GM18870 (cell line): ENCODE results near the gene ALK.

ENCODE experiments used
- ATAC-seq: cut with Tn5 transposase; IDR thresholded peaks from one replicate; pipeline ENCODE4 v1.9.1; 2021; ENCODE audit warnings: moderate library complexity; ENCODE audit not compliant: unreplicated experiment

ALK gene

DNA sequence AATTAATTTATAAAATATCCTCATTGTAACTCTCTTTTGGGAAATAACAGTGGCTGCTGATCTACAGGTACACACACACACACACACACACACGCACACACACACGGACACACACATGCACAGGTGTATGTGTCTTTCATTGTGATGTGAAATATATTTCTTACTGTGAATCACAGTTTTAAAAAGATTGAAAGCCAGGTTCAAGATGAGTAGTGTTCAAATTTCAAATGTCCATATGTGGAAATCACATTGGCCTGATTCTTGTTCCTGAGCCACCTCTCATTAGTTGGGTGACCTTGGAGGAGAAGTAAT lies 372.4 kb downstream of the ALK start:
- ATAC-seq, result no peak

DNA sequence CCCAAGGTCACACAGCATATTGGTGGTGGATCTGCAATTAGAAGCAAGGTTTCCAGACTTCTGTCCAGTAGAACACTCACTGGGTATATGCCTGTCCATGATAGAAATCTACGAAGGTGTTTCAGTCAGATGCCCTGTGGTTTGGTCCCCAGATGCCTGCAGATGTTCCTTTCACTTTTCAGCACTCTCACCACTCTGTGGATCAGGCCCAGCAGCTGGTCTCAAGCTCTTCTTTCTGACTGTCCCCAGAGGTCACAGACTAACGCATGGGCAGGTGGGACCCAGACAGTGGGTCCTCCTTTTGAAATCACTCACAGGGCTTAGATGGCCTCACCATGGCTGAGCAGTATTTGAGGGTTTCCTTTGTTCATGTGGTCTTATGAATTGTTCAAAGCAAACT lies 376.5 kb downstream of the ALK start:
- no peak for ATAC-seq

DNA sequence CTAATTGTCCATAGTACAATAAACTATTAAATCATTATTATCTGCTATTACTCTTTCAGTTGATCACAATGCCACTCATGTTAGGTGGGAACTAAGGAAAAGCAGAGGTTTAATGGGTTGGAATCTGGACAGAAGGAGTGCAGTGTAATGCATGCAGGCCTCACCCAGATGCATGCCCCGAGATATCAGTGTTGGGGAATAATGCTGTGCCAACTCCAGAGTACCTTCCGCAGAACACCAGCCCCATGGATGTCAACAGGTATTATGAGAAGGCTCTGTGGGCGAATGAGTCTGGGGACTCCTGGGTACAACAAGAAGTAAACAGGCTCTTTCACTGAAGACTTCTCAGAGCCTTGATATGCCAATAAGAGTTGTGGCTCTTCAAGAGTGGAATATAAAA lies 377.4 kb downstream of the ALK start:
- ATAC-seq, result no peak

DNA sequence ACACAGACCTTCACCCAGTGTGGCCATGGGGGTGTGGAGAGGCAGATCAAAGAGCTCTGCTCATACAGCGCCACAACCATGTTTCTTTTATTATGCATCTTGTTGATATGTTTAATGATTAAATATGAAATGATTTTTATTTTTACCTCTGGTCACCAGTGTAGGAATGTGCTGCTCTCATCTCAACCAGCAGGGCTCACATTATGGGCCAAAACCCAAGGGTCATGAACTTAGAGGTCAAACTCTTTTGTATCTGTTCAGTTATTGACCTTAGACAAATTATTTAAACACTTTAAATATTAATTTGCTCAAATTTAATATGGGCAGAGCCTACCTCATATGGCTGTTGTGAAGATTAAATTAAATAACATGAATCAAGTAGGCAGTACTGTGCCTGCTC lies 386.2 kb downstream of the ALK start:
- no peak for ATAC-seq

DNA sequence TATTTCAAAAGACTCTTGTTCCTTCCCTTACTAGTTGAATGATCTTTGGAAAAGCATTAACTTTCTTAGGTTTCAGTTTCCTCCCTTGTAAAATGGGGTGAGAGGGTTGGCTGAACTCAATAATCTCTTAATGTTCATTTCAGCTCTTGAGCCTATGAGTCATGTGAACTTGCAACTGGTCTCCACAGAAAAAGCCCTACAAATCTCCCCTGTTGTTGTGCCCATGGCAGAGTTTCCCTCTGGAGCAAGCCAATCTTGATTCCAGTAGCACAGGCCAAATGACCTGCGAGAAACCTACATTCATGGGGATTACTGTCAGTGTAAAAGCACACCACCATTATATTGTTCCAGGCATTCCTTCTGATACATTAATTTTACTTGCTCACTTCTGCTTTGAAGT lies 388.9 kb downstream of the ALK start:
- ATAC-seq, result no peak

DNA sequence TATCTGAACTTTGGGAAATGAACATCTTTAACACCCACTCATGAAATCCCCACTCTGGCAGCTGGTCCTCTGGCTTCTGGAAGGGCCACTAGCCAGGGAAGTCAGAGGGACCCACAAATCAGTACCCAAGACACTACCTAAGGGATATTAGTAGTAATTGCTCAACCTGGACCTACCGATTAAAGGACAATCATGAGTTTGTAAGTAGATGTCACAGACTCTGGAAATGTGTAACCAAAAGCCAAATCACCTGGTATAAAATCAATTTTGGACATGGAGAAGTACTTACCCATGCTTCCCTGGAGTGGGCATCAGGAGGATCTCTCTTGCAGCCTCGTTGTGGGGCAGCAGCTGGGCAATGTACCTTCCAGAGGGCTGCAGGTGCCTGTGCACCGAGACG lies 389.8 kb downstream of the ALK start:
- ATAC-seq, result no peak

DNA sequence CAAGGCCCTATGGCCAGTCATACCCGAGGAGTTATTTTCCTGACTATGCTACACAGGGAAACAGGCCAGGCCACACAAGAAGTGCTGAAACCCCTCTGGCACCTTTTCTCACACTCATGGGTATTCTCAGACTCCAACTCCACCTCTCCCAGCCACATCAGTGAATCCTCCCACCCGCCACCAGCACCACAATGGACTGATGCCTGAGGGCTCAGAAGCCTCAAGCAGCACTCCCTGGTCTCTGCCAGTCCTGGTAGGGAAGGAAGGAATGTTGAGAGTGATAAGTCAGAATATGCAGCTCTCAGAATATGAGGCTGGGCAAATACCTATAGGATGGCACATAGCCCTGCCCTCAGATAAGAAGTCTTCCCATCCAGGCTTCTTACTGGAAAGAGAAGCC lies 391.1 kb downstream of the ALK start:
- ATAC-seq, result no peak

DNA sequence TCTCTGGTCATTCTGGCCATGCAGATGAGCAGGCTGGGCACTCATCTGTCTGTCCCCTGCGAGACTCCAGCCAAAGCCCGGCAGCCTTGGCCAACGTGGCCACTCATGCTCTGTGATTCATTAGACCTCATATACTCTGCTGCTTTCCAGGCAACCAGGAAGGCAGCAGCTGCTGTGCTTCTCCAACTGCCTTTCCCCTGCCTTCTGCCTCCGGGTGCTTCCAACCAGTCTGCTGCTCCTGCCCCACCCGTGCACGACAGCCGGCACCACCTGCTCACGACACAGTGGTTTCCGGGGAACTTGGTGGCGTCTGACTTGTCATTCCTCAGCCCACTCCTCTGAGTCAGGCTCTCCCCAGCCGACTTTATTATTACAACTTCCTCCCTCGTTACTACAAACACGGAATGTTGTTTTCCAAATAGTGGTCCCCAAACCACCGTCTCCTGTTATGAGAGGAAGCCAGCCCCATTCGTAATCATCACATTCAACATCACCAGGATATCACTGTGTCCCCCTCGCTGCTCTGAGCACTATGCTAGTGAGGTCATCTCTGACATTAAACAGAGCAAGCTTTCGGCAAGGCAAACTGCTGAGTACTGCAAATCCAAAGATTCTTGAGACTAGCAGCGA lies 392.4 kb downstream of the ALK start:
- no peak for ATAC-seq

DNA sequence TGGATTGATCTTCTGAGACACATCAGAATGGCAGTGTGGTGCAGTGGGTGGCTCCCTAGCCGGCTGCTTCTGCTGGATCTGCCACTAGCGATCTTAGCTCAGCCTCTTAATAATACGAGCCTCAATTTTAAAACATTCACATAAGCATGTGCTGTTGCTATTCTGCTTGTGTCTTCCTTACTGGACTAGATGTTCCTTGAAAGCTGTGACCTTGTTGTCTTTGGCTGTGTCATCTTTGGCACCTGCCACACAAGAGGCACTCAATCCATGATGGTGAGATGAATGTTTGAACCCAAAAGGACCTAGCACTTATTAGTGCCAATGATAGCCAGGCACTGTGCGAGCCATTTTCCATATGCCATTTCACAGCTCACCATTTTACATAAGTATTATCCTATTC lies 393.0 kb downstream of the ALK start:
- no peak for ATAC-seq

DNA sequence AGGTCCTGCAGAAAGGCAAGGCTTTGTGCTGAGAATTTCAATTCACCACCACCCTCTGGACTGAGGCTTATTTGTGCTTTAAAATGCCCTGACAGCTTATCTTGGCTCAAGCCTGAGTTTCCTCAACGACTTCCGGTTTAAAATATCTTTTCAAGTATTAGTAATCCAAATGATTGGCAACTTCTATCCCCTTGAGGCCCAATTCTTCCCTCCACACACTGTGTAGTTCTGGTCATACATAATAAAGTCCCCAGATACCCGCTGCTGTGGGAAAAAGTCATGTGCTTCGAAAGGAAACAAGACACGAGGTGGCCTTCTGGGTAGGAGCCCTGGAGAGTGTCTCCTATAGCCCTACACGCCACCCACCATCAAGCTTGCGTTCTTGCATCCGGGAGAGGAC lies 393.4 kb downstream of the ALK start:
- ATAC-seq, result no peak

DNA sequence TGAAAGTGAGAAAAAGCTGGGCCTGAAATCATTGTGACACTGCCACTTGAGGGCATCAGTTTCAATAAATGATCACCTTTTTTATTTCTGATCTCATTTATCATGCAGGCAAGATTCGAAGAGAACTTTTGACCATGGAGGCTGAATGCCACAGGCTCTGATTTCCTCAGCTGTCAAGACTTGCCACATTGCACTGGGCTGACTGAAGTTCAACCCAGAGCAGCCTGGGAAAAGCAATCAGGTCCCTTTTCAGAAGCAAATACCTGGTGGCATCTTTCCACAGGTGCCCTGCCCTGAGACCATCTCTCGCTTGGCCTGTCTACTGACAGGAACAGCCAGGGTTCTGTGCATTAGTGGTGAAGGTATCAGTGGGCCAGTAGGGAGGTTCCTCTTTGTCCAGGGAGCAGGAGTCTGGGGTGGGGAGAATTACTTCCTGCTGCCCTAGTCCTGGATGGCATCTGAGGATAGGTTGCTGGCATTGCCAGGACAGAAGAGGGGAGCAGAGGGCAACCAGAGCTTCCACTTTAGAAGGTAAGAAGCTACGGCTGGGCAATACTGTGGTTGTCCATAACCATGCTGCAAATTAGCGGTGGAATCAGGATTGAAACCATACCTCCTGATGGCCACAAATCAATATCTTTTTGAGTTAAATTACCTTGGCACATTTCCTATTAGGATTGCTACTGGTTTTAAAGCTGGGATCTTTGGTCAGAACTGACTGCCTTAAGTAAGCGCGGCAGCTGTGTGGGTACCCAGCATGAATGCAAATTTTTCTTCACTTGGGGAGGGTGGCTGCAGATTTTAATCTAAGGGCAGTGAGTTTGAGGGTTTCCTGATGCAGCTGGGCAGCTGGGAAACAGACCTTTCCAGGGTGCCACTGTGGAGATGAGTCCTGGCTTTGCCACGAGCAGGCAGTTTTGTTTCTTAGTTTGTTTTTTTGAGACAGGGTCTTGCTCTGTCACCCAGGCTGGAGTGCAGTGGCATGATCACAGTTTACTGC lies 394.5 kb downstream of the ALK start:
- ATAC-seq, result no peak

DNA sequence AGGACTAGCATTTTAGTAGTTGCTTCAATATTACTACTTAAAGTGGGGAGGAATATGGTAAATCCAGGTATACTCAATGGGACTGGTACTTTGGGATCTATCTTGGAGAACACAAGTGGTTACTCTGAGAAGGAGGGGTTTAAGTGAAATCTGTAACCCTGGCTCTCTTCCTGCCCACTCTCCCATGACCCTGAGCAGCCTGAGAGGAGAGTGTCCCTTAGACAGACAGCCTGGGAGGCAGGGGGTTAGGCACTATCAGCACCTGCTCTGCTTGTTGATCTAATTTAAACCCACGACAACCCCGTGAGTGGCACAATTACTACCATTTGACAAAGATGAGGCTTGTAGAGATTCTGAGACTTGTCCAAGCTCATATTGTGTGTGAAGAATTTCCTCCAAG lies 395.5 kb downstream of the ALK start:
- no peak for ATAC-seq

DNA sequence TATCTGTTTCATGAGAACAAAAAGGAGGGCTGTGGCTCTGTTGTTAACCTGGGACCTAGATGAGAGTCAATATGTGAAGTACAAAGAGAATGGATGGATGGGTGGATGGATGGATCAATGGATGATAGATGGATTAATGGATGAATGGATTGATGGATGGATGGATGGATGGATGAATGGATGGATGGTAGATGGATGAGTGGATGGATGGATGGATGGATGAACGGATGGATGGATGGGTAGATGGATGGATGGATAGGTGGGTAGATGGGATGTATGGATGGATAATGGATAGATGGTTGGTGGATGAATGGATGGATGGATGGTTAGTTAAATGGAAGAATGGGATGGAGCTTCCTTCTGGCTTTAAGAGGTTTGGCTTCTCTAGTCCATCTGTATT lies 396.7 kb downstream of the ALK start:
- ATAC-seq, result no peak

DNA sequence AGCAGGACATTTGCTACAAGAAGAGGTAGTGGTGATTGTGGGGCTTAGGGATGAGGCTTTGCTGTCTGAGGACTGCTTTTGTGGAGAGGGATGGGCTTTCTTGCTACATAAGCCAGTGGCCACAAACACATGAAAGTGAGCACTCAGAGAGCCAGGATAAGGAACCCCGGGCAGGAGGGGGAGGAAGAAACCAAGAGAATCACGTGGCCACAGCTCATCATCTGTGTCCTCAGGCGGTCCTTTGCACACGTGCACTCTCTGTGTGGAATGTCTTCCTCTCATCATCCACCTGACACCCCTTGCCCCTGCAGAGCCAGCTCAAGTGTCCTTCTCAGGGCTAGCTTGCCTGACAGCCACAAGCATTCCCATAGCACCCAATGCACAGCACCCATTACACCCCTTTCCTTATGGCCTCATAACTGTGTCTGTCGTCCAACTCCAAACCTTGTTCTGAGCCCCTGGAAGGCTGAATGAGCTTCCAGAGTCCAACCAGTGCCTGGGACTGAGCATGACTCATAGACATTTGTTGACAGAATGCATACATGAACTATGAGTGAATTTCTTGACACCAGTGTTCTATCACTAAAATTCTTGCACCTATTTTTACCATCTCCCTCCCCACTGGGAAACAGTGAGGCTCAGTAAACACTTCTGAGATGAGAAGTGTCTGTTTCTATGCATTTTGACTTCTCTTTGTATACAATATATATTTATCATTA lies 398.3 kb downstream of the ALK start:
- no peak for ATAC-seq

DNA sequence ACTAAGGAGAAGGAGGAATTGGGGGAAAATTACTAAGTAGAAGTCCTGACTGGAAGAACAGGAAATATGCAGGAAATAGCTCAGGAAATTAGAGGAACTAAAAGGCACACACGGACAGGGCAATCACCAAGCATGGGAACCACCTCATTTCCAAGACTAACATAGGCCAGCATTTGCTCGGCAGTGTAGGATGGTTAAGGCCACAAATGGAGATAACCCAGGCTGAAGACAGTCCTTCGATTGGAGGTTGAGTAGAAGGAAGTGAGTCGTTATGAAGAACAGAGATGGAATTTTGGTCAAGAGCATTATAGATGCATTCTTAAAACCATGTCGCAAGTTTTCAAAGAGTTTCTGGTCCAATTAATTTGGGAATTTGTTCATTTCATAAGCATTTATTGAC lies 401.4 kb downstream of the ALK start:
- ATAC-seq, result no peak

DNA sequence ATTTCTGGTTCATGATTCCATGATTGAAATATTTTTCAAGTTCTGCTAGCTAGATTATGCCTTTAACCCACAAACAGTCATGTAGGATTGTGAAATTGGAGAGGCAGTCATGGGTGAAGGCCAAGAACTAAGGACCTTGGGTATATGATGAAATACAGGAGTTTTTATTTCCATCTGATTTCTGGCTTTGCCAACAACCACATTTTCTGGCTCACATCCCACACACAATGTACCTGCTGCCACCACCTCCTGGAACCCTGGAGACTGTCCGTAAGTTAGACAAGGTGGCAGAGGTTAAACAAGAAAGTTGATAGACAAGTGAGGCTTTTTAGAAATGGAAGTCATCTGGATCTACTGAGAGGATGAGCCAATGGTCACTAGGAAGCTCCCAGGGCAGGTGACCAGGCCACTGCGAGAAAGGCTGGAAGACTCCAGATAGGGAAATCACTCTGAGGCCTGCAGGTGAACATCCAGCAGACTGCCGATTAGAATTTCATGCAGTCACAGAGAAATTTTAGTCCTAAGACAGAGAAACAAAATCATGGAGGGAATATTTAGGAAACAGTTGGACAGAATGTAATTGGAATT lies 402.0 kb downstream of the ALK start:
- no peak for ATAC-seq

DNA sequence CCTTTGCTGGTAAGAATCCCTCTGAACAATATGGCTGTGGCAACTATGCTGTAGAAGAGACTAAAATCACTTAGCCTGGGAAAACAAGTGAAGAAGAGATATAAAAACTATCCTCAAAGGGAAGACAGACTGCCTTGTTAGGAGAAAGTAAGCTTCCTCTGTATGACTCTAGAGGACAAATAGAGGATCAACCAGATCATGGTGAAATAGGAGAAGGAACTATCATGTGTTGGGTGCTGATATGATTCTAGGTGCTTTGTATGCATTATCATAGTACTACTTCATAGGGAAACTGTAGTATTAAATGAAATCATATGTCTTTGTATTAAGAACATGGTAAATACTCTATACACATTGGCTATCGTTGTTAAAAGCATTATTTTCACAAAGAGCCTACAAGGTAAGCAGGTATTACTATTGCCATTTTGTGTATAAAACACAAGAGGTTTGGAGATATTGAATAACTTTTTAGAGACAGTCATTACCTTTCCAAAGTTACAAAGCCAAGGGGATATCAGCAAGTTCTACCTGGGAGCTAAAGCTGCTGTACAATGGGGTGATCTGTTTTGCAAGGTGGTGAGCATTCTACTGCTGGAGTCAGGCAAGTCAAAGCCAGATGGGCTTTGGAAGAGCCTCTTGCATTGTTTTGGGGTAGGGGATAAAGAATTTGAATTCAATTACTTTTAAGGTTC lies 402.6 kb downstream of the ALK start:
- no peak for ATAC-seq

DNA sequence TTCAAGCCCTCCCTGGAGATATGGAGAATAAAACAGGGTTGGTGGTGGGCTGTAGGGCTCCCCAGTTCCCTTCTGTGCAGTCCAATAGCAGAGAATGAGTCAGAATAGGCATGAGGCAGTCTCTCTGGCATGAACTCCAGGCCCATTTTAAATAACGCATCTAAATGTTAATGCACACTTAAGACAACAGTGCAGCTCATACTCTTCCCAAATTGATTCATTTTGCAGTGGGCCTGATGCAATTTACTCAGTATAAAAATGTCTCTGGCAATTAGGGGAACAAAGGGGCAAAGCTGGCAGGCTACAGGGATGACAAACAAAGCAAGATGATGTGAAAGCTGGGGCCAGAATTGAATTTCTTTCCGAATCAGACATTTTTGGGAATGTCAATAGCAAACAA lies 403.4 kb downstream of the ALK start:
- no peak for ATAC-seq

DNA sequence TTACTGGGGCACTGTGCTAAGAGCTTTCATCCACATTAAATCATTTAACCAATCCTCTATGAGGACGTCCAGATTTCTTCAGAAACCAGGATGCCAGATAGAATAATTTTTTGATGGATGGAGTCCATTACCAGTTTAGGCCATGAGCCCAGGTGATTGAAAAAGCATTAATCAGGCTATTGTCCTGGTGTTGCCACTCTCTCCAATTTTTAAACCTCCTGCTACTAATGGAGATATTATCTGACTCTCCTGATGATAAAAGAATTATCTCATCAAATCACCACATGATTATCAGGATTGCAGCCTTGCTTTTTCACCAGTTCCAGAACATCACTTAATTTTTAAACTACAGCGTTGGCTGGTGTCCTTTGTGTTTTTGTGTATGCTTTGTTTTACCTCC lies 404.0 kb downstream of the ALK start:
- ATAC-seq, result no peak

DNA sequence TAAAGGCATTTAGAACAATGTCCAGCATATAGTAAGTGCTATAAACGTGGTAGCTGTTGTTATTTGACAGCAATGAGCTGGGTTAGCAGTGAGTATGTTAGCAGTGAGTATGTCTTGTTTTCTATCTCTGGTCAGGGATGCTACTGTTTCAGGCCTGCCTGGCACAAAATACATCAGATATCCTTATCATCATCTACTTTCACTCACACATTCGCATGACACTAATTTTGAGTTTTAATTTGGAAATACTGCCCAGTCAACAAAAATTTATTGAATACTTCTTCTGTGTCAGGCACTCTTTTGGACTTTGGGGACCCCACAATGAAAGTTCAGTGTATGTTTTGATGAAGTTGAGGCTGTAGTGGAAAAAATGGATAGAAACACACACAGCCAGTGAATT lies 404.6 kb downstream of the ALK start:
- ATAC-seq, result no peak

DNA sequence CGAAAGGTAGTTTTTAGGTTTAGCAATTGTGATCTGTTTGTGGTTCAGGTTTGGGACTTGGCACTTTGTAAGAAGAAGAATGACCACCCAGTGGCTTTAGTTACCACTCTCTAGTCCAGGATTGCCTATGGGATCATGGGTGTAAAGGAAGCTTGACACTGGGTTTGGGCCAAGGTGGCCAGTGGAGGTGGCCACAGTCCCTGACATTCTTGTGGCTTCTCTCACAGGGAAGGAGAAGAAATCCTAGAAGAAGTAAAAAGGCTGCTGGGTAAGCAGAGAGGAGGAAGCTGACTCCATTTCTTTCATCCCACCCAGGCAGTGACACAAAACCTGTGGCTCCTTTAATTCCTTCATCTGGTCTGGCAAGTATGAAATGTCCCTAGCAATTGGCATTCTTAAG lies 411.5 kb downstream of the ALK start:
- ATAC-seq, result no peak
